Measurements from ENCODE around the gene PARD3B. TPM values are rescaled to one million over a fixed set of nuclear protein-coding genes. Genes with fewer than 3 reads are reported as not detected.

PARD3B gene
- total RNA-seq, 1 donor from 2014 or later: not detected

- H3K27ac Mint-ChIP-seq: no peak overlapping the region
- ATAC-seq (ENCODE audit: low read depth): no peak
- no peaks in the 10 kb centered on the region for H3K4me1 Mint-ChIP-seq
- ChIA-PET CTCF (no interaction called here), POLR2A (no interaction called here)
- no peaks in the 10 kb centered on the region for H3K36me3 Mint-ChIP-seq (ENCODE audit: low read depth)
- intact Hi-C loops (cut with micrococcal nuclease): no loop called here
- no peak for DNase-seq
- no peak overlapping the region for H3K4me3 Mint-ChIP-seq
- no peaks in the 10 kb centered on the region for H3K27me3 Mint-ChIP-seq
- no peaks in the 10 kb centered on the region for H3K9me3 Mint-ChIP-seq
- TF ChIP-seq CTCF (IDR thresholded peaks at IDR 0.05): no peak
Measured at GRCh38 chr2:204794624-204795023, 249.3 kb downstream of the PARD3B start.

- H3K36me3 Mint-ChIP-seq (ENCODE audit: low read depth): no peaks in the 10 kb centered on the region
- H3K4me1 Mint-ChIP-seq: no peaks in the 10 kb centered on the region
- H3K9me3 Mint-ChIP-seq: no peaks in the 10 kb centered on the region
- no peak for TF ChIP-seq CTCF (IDR thresholded peaks at IDR 0.05)
- DNase-seq: no peak
- CTCF ChIA-PET: no interaction called here
- no peak overlapping the region for H3K27ac Mint-ChIP-seq
- intact Hi-C loops (cut with micrococcal nuclease): no loop called here
- POLR2A ChIA-PET: no interaction called here
- ATAC-seq (ENCODE audit: low read depth): no peak
- no peaks in the 10 kb centered on the region for H3K27me3 Mint-ChIP-seq
- no peak overlapping the region for H3K4me3 Mint-ChIP-seq
Measured at GRCh38 chr2:204795156-204795555, 249.9 kb downstream of the PARD3B start.

- ChIA-PET CTCF (no interaction called here), POLR2A (no interaction called here)
- no peak for TF ChIP-seq CTCF (IDR thresholded peaks at IDR 0.05)
- ATAC-seq (ENCODE audit: low read depth): no peak
- no peak for DNase-seq
- H3K27ac Mint-ChIP-seq: no peak overlapping the region
- no peak overlapping the region for H3K4me3 Mint-ChIP-seq
- H3K27me3 Mint-ChIP-seq: no peaks in the 10 kb centered on the region
- no peaks in the 10 kb centered on the region for H3K4me1 Mint-ChIP-seq
- no peaks in the 10 kb centered on the region for H3K9me3 Mint-ChIP-seq
- intact Hi-C loops (cut with micrococcal nuclease): no loop called here
- no peaks in the 10 kb centered on the region for H3K36me3 Mint-ChIP-seq (ENCODE audit: low read depth)
Measured at GRCh38 chr2:204796581-204796980, 251.3 kb downstream of the PARD3B start.

GRCh38 chr2:204799791-204800190 lies 254.5 kb downstream of the PARD3B start:
- no peaks in the 10 kb centered on the region for H3K4me1 Mint-ChIP-seq
- POLR2A ChIA-PET: no interaction called here
- no peak for TF ChIP-seq CTCF (IDR thresholded peaks at IDR 0.05)
- intact Hi-C loops (cut with micrococcal nuclease): no loop called here
- no peaks in the 10 kb centered on the region for H3K9me3 Mint-ChIP-seq
- H3K27ac Mint-ChIP-seq: no peak overlapping the region
- no peaks in the 10 kb centered on the region for H3K36me3 Mint-ChIP-seq (ENCODE audit: low read depth)
- DNase-seq (no peak), ATAC-seq (ENCODE audit: low read depth) (no peak)
- CTCF ChIA-PET: no interaction called here
- no peak overlapping the region for H3K4me3 Mint-ChIP-seq
- H3K27me3 Mint-ChIP-seq: no peaks in the 10 kb centered on the region

GRCh38 chr2:204808494-204808893 lies 263.2 kb downstream of the PARD3B start:
- Mint-ChIP-seq H3K27ac (no peak overlapping the region), H3K36me3 (ENCODE audit: low read depth) (no peaks in the 10 kb centered on the region), H3K4me1 (no peaks in the 10 kb centered on the region), H3K4me3 (no peak overlapping the region), H3K9me3 (peaks cover 22% of the 10 kb centered on the region), H3K27me3 (no peaks in the 10 kb centered on the region)
- DNase-seq: no peak
- intact Hi-C loops (cut with micrococcal nuclease): no loop called here
- TF ChIP-seq CTCF (IDR thresholded peaks at IDR 0.05): no peak
- CTCF ChIA-PET: no interaction called here
- ATAC-seq (ENCODE audit: low read depth): no peak
- POLR2A ChIA-PET: no interaction called here

Measured in activated B cell treated with CpG ODN at 0.5 μM for 24 hours (primary cell).